Stimulated activated CD4-positive, alpha-beta T cell treated with anti-CD3 and anti-CD28 coated beads, TNF-alpha, amount 100 ng/mL, for 4 hours (primary cell): ENCODE results near the gene GALR3.
"Not testable (repeated sequence)": the region's sequence is repeated elsewhere in the genome, so short reads cannot be mapped to it uniquely, and the experiment has no call there.

ENCODE experiments used
- DNase-seq, 3 experiments: peaks; one replicate each; pipeline ENCODE4 v3.0.0-alpha.2; 2020; ENCODE audit warnings: low read depth in 3 of 3

Gene GALR3

GRCh38 chr22:37823134-37823985, at the start of gene GALR3:
TSS of gene GALR3 (plus strand) at chr22:37823382. CDS start at chr22:37823407, 25 bp downstream.
- DNase-seq: no peak

- no peak for DNase-seq
Measured at GRCh38 chr22:37774728-37775127, 48.5 kb upstream of the GALR3 start.

GRCh38 chr22:37775785-37776638, 47.2 kb upstream of the GALR3 start:
- DNase-seq: no peak

- DNase-seq: no peak
Measured at GRCh38 chr22:37776639-37777005, 46.6 kb upstream of the GALR3 start.

GRCh38 chr22:37777122-37777687, 46.0 kb upstream of the GALR3 start:
- DNase-seq: no peak

- DNase-seq: no peak
Measured at GRCh38 chr22:37778370-37779009, 44.7 kb upstream of the GALR3 start.

- no peak for DNase-seq
Measured at GRCh38 chr22:37781434-37782059, 41.6 kb upstream of the GALR3 start.

- DNase-seq: no peak
Measured at GRCh38 chr22:37782340-37783168, 40.6 kb upstream of the GALR3 start.

- no peak for DNase-seq
Measured at GRCh38 chr22:37784829-37785495, 38.2 kb upstream of the GALR3 start.

- no peak for DNase-seq
Measured at GRCh38 chr22:37790234-37790633, 32.9 kb upstream of the GALR3 start.

GRCh38 chr22:37792494-37792893, 30.7 kb upstream of the GALR3 start:
- no peak for DNase-seq

- no peak for DNase-seq
Measured at GRCh38 chr22:37794376-37794775, 28.8 kb upstream of the GALR3 start.

- DNase-seq: no peak
Measured at GRCh38 chr22:37796079-37796478, 27.1 kb upstream of the GALR3 start.

GRCh38 chr22:37797259-37797658, 25.9 kb upstream of the GALR3 start:
- not testable (repeated sequence) for DNase-seq

- DNase-seq: no peak
Measured at GRCh38 chr22:37797874-37798500, 25.2 kb upstream of the GALR3 start.

- DNase-seq: not testable (repeated sequence)
Measured at GRCh38 chr22:37799979-37800378, 23.2 kb upstream of the GALR3 start.

- DNase-seq: no peak
Measured at GRCh38 chr22:37801946-37802309, 21.3 kb upstream of the GALR3 start.

GRCh38 chr22:37802310-37803194, 20.6 kb upstream of the GALR3 start:
- no peak for DNase-seq

- no peak for DNase-seq
Measured at GRCh38 chr22:37803195-37803638, 20.0 kb upstream of the GALR3 start.
